H9 (cell line): ENCODE data around the gene CASP6. TPM values are rescaled to one million over a fixed set of nuclear protein-coding genes. Genes with fewer than 3 reads are reported as not detected.

Source experiments
- DNase-seq: peaks from one replicate; pipeline ENCODE4 v3.0.0-alpha.2; 2017
- H2AFZ ChIP-seq: one replicate; pipeline ENCODE4 v1.6.1; 2013; ENCODE audit warnings: mild to moderate bottlenecking, low read length, control low read depth, moderate library complexity
- H2AK5ac ChIP-seq: 2 replicates; pipeline ENCODE4 v1.6.1; 2013; ENCODE audit warnings: low read length, control low read depth, mixed read lengths; ENCODE audit not compliant: insufficient read length
- H2BK120ac ChIP-seq: one replicate; pipeline ENCODE4 v1.6.1; 2013; ENCODE audit warnings: low read depth, mild to moderate bottlenecking, low read length, control low read depth, inconsistent platforms; ENCODE audit not compliant: poor library complexity, severe bottlenecking
- H2BK12ac ChIP-seq: 2 replicates; pipeline ENCODE4 v1.6.1; 2013; ENCODE audit warnings: low read length, control low read depth, mixed read lengths, low read depth; ENCODE audit not compliant: insufficient read length
- H2BK15ac ChIP-seq: 2 replicates; pipeline ENCODE4 v1.6.1; 2013; ENCODE audit warnings: low read depth, low read length, control low read depth
- H2BK20ac ChIP-seq: one replicate; pipeline ENCODE4 v1.6.1; 2013; ENCODE audit warnings: low read depth, mild to moderate bottlenecking, low read length, control low read depth, inconsistent platforms; ENCODE audit not compliant: poor library complexity, severe bottlenecking
- H2BK5ac ChIP-seq: 2 replicates; pipeline ENCODE4 v1.6.1; 2013; ENCODE audit warnings: low read length, control low read depth, mixed read lengths; ENCODE audit not compliant: insufficient read length
- H3K14ac ChIP-seq: 2 replicates; pipeline ENCODE4 v1.6.1; 2013; ENCODE audit warnings: low read length, control low read depth; ENCODE audit not compliant: insufficient read depth
- H3K18ac ChIP-seq: 2 replicates; pipeline ENCODE4 v1.6.1; 2013; ENCODE audit warnings: low read depth, mild to moderate bottlenecking, mixed read lengths, low read length, control low read depth; ENCODE audit not compliant: insufficient read length
- H3K23ac ChIP-seq: 2 replicates; pipeline ENCODE4 v1.6.1; 2013; ENCODE audit warnings: low read length, control low read depth, mixed read lengths, low read depth; ENCODE audit not compliant: insufficient read length
- H3K23me2 ChIP-seq: 2 replicates; pipeline ENCODE4 v1.6.1; 2013; ENCODE audit warnings: low read depth, mild to moderate bottlenecking, mixed read lengths, low read length, control low read depth; ENCODE audit not compliant: insufficient read length, poor library complexity, severe bottlenecking
- H3K27ac ChIP-seq: 2 replicates; pipeline ENCODE4 v1.5.1; 2013; ENCODE audit warnings: low read length, control low read depth, mixed read lengths, low read depth; ENCODE audit not compliant: insufficient read length
- H3K27me3 ChIP-seq: 2 replicates; pipeline ENCODE4 v1.6.1; 2013; ENCODE audit warnings: low read length, control low read depth, inconsistent platforms; ENCODE audit not compliant: insufficient read depth
- H3K4ac ChIP-seq: 2 replicates; pipeline ENCODE4 v1.6.1; 2013; ENCODE audit warnings: low read depth, mild to moderate bottlenecking, control low read depth, inconsistent platforms, low read length, moderate library complexity
- H3K4me1 ChIP-seq: 2 replicates; pipeline ENCODE4 v1.6.1; 2013; ENCODE audit warnings: low read length, control low read depth, inconsistent platforms; ENCODE audit not compliant: insufficient read depth
- H3K4me2 ChIP-seq: 2 replicates; pipeline ENCODE4 v1.6.1; 2013; ENCODE audit warnings: low read length, control low read depth, mixed read lengths; ENCODE audit not compliant: insufficient read length, insufficient read depth
- H3K56ac ChIP-seq: 2 replicates; pipeline ENCODE4 v1.6.1; 2013; ENCODE audit warnings: low read depth, mild to moderate bottlenecking, mixed read lengths, low read length, control low read depth; ENCODE audit not compliant: insufficient read length
- H3K79me1 ChIP-seq: 2 replicates; pipeline ENCODE4 v1.6.1; 2013; ENCODE audit warnings: low read depth, mild to moderate bottlenecking, moderate library complexity, low read length, control low read depth, inconsistent platforms; ENCODE audit not compliant: insufficient read depth, poor library complexity, severe bottlenecking
- H3K79me2 ChIP-seq: 2 replicates; pipeline ENCODE4 v1.6.1; 2013; ENCODE audit warnings: low read length, control low read depth, inconsistent platforms; ENCODE audit not compliant: insufficient read depth
- H3K9ac ChIP-seq: 2 replicates; pipeline ENCODE4 v1.6.1; 2013; ENCODE audit warnings: low read length, control low read depth, mixed read lengths; ENCODE audit not compliant: insufficient read length; ENCODE audit errors: extremely low read depth
- H3K9me3 ChIP-seq: one replicate; pipeline ENCODE4 v1.6.1; 2013; ENCODE audit warnings: low read depth, low read length, inconsistent platforms; ENCODE audit not compliant: control insufficient read depth
- H3T11ph ChIP-seq: one replicate; pipeline ENCODE4 v1.6.1; 2013; ENCODE audit warnings: mild to moderate bottlenecking, low read length, control low read depth, inconsistent platforms
- H4K20me1 ChIP-seq: one replicate; pipeline ENCODE4 v1.6.1; 2013; ENCODE audit not compliant: control insufficient read depth, insufficient read length, insufficient read depth
- H4K5ac ChIP-seq: 2 replicates; pipeline ENCODE4 v1.6.1; 2013; ENCODE audit warnings: low read depth, mild to moderate bottlenecking, mixed read lengths, low read length, control low read depth; ENCODE audit not compliant: insufficient read length
- H4K8ac ChIP-seq: replicated peaks from 2 replicates; pipeline ENCODE4 v1.6.1; 2013; ENCODE audit warnings: low read length, control low read depth, mixed read lengths, low read depth; ENCODE audit not compliant: insufficient read length
- H4K91ac ChIP-seq: 2 replicates; pipeline ENCODE4 v1.6.1; 2013; ENCODE audit warnings: low read depth, mild to moderate bottlenecking, moderate library complexity, mixed read lengths, low read length, control low read depth; ENCODE audit not compliant: insufficient read length
- H3K27ac Mint-ChIP-seq, 3 experiments: 2 replicates in 2 of 3; 3 replicates in 1 of 3; pipeline ENCODE4 v1.8.0; 2020 to 2021; ENCODE audit warnings: mixed read lengths in 3 of 3, mild to moderate bottlenecking in 1 of 3, moderate library complexity in 1 of 3
- H3K27me3 Mint-ChIP-seq: 2 replicates; pipeline ENCODE4 v1.8.0; 2021; ENCODE audit warnings: low read depth, mild to moderate bottlenecking, moderate library complexity, mixed read lengths
- H3K36me3 Mint-ChIP-seq, 3 experiments: 2 replicates in 2 of 3; 3 replicates in 1 of 3; pipeline ENCODE4 v1.8.0; 2020 to 2021; ENCODE audit warnings: low read depth in 3 of 3, mixed read lengths in 3 of 3; ENCODE audit not compliant: insufficient read depth in 1 of 3
- H3K4me1 Mint-ChIP-seq, 2 experiments: 2 replicates each; pipeline ENCODE4 v1.8.0; 2020; ENCODE audit warnings: mixed read lengths in 2 of 2
- H3K4me3 Mint-ChIP-seq, 2 experiments: 2 replicates in 1 of 2; 3 replicates in 1 of 2; pipeline ENCODE4 v1.8.0; 2020 to 2021; ENCODE audit warnings: mild to moderate bottlenecking in 2 of 2, mixed read lengths in 2 of 2, moderate library complexity in 1 of 2
- H3K9me3 Mint-ChIP-seq, 2 experiments: 2 replicates in 1 of 2; 3 replicates in 1 of 2; pipeline ENCODE4 v1.8.0; 2020; ENCODE audit warnings: mild to moderate bottlenecking in 2 of 2, mixed read lengths in 2 of 2, moderate library complexity in 1 of 2
- CTCF ChIP-seq: fragments of 200-600 bp; sonication (generic); conservative IDR thresholded peaks from 3 replicates; pipeline ENCODE4 v1.8.0; 2021; ENCODE audit warnings: antibody characterized with exemption, mild to moderate bottlenecking
- WGBS: extraction: QIAGEN DNeasy Blood & Tissue Kit; methylation state at CpG from one replicate; pipeline ENCODE4 v1.1.7; 2013; ENCODE audit warnings: missing lambda C conversion rate, low lambda C conversion rate, mixed read lengths; ENCODE audit not compliant: insufficient read length; ENCODE audit errors: extremely low coverage; 5-methylcytosine and 5-hydroxymethylcytosine counted together
- total RNA-seq: library from RNA; stranded (reverse); gene quantifications from 2 replicates; pipeline ENCODE4 v1.2.1, GENCODE V29; 2021

CASP6 gene
- total RNA-seq, 1 experiment from 2014 or later, result 25.2 TPM

DNA sequence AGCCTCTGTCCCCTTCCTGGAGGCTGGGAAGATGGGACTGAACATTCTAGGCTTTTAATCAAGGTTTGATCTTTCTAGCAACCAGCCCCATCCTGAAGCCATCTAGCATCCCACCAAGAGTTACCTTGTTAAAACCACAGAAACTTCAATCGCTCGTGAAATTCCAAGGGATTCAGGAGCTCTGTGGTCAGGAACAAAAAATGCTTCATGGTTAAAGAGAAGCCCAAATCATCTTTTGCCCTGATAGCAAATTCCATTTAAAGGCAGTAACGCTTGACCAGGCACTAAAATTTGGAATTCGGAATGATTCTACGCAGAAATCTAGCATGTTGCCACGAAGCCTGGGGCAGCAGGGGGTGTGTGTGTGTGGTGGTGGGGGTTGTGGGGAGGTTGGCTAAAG lies 47.8 kb downstream of the CASP6 start:
- Histone ChIP-seq H4K20me1 (no peaks in the 10 kb centered on the region), H2BK5ac (no peak overlapping the region), H3K27me3 (no peaks in the 10 kb centered on the region), H3K79me2 (no peaks in the 10 kb centered on the region), H3K4me1 (no peaks in the 10 kb centered on the region; the same call in 1 of the 2 replicates), H2BK15ac (no peak overlapping the region), H3K14ac (no peak overlapping the region), H3K4me2 (no peak overlapping the region), H3T11ph (no peak overlapping the region), H2BK12ac (no peak overlapping the region), H3K79me1 (no peaks in the 10 kb centered on the region), H3K56ac (no peak overlapping the region), H4K91ac (no peak overlapping the region), H3K9me3 (no peaks in the 10 kb centered on the region), H3K23ac (no peak overlapping the region), H3K23me2 (no peaks in the 10 kb centered on the region), H4K8ac (no peak overlapping the region), H3K4ac (no peak overlapping the region), H3K27ac (no peak overlapping the region), H3K18ac (no peak overlapping the region), H2AK5ac (no peak overlapping the region), H2BK20ac (no peak overlapping the region), H2AFZ (no peak overlapping the region), H3K9ac (no peak overlapping the region), H2BK120ac (no peak overlapping the region), H4K5ac (no peak overlapping the region)
- no peaks in the 10 kb centered on the region for H3K9me3 Mint-ChIP-seq
- TF ChIP-seq CTCF, result no peak
- no peaks in the 10 kb centered on the region; a peak in 1 of 7 replicates for H3K36me3 Mint-ChIP-seq
- no CpG with 5 or more reads among the region's 6 CpGs for WGBS
- H3K27ac Mint-ChIP-seq, result no peak overlapping the region
- H3K27me3 Mint-ChIP-seq, result no peaks in the 10 kb centered on the region
- no peak overlapping the region for H3K4me3 Mint-ChIP-seq
- H3K4me1 Mint-ChIP-seq, result peaks cover 5 to 12% of the 10 kb centered on the region in 2 experiments
- no peak for DNase-seq
